Osteocyte (in vitro differentiated cells): Measurements from ENCODE around the gene PRAMEF8. TPM values are rescaled to one million over a fixed set of nuclear protein-coding genes. Genes with fewer than 3 reads are reported as not detected.
"Not testable (repeated sequence)": the region's sequence is repeated elsewhere in the genome, so short reads cannot be mapped to it uniquely, and the experiment has no call there.

ENCODE experiments used
- DNase-seq: peaks from one replicate; pipeline ENCODE4 v3.0.0; 2021; ENCODE audit warnings: mixed read lengths; ENCODE audit not compliant: unreplicated experiment; ENCODE audit errors: extremely low spot score
- H3K27ac Mint-ChIP-seq: one replicate; pipeline ENCODE4 v1.8.0; 2021; ENCODE audit warnings: mild to moderate bottlenecking, mixed read lengths; ENCODE audit not compliant: unreplicated experiment
- H3K27me3 Mint-ChIP-seq: one replicate; pipeline ENCODE4 v1.8.0; 2021; ENCODE audit warnings: mixed read lengths; ENCODE audit not compliant: unreplicated experiment
- H3K36me3 Mint-ChIP-seq: one replicate; pipeline ENCODE4 v1.8.0; 2021; ENCODE audit warnings: mixed read lengths; ENCODE audit not compliant: unreplicated experiment
- H3K4me1 Mint-ChIP-seq: one replicate; pipeline ENCODE4 v1.8.0; 2021; ENCODE audit warnings: mixed read lengths; ENCODE audit not compliant: unreplicated experiment
- H3K4me3 Mint-ChIP-seq: one replicate; pipeline ENCODE4 v1.8.0; 2021; ENCODE audit warnings: mild to moderate bottlenecking, moderate library complexity, mixed read lengths; ENCODE audit not compliant: unreplicated experiment
- H3K9me3 Mint-ChIP-seq: one replicate; pipeline ENCODE4 v1.8.0; 2021; ENCODE audit warnings: mixed read lengths; ENCODE audit not compliant: unreplicated experiment
- total RNA-seq: library from RNA; stranded (reverse); gene quantifications from 2 replicates; pipeline ENCODE4 v1.2.1, GENCODE V29; 2021

The PRAMEF8 gene
- total RNA-seq, 1 donor from 2014 or later, result not detected

DNA sequence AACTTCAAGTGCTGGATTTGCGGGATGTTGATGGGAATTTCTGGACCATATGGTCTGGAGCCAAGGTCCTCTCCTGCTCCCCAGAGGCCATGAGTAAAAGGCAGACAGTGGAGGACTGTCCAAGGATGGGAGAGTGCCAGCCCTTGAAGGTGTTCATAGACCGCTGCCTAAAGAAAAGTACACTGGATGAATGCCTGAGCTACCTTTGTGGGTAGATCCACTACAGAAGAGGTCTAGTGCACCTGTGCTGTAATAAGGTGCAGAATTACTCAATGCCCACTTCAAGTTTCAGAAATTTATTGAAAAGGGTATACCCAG, 38.4 kb downstream of the PRAMEF8 start:
- not testable (repeated sequence) for H3K4me3 Mint-ChIP-seq, H3K27ac Mint-ChIP-seq, DNase-seq, H3K4me1 Mint-ChIP-seq, H3K36me3 Mint-ChIP-seq, H3K27me3 Mint-ChIP-seq
- peaks cover 22% of the 10 kb centered on the region for H3K9me3 Mint-ChIP-seq

DNA sequence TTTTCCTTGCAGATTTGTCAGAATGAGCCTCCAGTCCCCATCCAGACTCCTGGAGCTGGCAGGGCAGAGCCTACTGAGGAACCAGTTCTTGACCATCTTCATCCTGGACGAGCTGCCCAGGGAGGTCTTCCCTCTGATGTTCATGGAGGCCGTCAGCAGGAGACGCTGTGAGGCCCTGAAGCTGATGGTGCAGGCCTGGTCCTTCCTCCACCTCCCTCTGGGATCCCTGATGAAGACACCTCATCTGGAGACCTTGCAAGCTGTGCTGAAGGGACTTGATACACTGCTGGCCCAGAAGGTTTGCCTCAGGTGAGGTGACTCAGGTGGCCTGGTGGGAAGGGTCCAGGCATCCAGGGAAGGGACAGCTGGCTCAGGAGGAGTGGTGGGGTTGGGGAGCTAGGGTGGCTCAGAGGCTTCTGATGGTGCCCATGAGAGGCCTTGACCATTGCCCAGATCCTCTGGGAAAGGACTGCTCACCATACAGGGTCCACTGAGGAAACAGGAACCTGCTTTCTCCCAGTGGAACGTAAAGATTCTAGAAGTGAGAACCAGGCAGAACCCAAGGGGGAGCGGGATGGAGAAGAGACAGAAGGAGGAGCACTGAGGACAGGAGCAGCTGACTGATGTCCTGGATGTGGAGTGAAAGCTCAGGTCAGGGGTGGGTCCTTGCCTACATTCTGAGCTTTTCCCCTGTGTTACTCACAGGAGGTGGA, 38.9 kb downstream of the PRAMEF8 start:
- not testable (repeated sequence) for H3K4me1 Mint-ChIP-seq, H3K27ac Mint-ChIP-seq, H3K27me3 Mint-ChIP-seq, H3K4me3 Mint-ChIP-seq, H3K36me3 Mint-ChIP-seq
- DNase-seq, result peak; percentile 83
- H3K9me3 Mint-ChIP-seq, result peaks cover 25% of the 10 kb centered on the region

DNA sequence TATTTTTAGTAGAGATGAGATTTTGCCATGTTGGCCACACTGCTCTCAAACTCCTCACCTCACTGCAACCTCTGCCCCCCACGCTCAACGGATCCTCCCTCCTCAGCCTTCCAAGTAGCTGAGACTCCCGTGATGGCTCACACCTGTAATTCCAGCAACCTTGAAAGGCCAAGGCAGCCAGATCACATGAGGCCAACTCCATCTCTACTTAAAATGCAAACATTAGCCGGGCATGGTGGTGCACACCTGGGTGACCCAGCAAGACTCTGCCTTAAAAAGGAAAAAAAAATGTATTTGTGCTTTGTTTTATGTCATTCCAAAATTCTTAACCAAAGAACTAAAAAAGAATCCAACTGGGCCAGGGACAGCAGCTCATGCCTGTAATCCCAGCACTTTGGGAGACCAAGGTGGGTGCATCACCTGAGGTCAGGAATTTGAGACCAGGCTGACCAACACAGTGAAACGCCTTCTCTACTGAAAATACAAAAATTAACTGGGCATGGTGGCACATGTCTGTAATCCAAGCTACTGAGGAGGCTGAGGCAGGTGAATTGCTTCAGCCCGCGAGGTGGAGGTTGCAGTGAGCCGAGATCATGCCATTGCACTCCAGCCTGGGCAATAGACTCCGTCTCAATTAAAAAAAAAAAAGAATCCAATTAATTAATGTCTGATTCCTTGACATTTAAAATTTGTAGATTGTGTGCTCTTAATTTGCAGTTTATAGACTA, 41.2 kb downstream of the PRAMEF8 start:
- DNase-seq, result peak; percentile 76
- not testable (repeated sequence) for H3K4me3 Mint-ChIP-seq, H3K27ac Mint-ChIP-seq, H3K27me3 Mint-ChIP-seq, H3K36me3 Mint-ChIP-seq, H3K4me1 Mint-ChIP-seq
- H3K9me3 Mint-ChIP-seq, result peaks cover 31% of the 10 kb centered on the region

DNA sequence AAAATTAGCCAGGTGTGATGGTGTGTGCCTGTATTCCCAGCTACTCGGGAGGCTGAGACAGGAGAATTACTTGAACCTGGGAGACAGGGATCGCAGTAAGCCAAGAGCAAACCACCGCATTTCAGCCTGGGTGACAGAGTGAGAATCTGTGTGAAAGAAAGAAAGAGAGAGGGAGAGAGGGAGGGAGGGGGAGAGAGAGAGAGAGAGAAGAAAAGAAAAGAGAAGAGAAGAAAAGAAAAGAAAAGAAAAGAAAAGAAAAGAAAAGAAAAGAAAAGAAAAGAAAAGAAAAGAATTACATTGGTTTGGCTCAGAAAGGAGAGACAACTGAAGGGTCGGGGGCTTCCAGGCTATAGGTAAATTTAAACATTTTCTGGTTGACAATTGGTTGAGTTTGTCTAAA, 45.3 kb downstream of the PRAMEF8 start:
- DNase-seq, H3K27ac Mint-ChIP-seq, H3K4me1 Mint-ChIP-seq, H3K36me3 Mint-ChIP-seq, H3K27me3 Mint-ChIP-seq, H3K4me3 Mint-ChIP-seq: not testable (repeated sequence)
- H3K9me3 Mint-ChIP-seq, result peaks cover 21% of the 10 kb centered on the region

DNA sequence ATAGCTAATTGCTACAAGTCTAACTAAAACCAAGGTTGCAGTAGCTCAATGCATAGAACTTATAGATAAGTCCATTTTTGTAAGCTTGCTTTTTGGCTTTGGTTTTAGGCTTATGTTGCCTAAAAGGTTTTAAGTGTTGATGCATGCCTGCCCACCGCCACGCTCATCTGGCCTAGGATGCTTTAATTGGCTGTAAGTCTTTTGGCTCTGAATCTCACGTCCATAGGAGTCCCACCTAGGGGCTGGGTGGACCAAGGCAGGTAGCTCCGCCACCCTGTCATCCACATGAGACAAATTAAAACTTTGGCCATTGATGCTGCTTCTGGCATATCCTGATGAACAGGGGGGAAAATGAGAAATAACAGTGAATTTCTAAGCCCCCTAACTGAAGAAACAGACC, 47.4 kb downstream of the PRAMEF8 start:
- not testable (repeated sequence) for H3K36me3 Mint-ChIP-seq, H3K27me3 Mint-ChIP-seq, H3K27ac Mint-ChIP-seq, H3K4me3 Mint-ChIP-seq, H3K4me1 Mint-ChIP-seq
- DNase-seq, result peak; percentile 44
- peaks cover 26% of the 10 kb centered on the region for H3K9me3 Mint-ChIP-seq

DNA sequence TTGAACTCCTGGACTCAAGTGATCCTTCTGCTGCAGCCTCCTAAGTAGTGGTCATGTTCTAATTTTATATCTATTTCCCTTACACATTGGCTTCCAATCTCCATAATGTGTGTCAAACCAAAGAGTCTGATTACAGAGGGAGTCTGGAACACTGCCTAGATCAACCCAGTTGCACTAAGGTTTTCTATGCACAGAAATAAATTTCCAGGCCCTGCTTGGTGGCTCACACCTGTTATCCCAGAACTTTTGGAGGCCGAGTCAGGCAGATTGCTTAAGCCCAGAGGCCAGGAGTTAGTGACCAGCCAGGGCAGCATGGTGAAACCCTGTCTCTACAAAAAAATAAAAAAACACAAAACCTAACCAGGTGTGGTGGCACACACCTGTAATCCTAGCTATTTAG, 50.9 kb downstream of the PRAMEF8 start:
- not testable (repeated sequence) for H3K36me3 Mint-ChIP-seq
- peaks cover 25% of the 10 kb centered on the region for H3K9me3 Mint-ChIP-seq

DNA sequence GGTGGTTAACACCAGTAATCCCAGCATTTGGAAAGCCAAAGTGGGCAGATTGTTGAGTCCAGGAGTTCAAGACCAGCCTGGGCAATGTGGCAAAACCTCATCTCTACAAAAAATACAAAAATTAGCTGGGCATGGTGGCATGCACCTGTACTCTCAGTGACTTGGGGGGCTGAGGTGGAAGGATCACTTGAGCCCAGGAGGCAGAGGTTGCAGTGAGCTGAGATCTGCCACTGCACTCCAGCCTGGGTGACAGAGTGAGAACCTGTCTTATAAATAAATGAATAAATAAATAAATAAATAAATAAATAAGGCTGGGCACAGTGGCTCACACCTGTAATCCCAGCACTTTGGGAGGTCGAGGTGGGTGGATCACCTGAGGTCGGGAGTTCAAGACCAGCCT, 52.9 kb downstream of the PRAMEF8 start:
- H3K4me1 Mint-ChIP-seq, H3K27ac Mint-ChIP-seq: not testable (repeated sequence)
- H3K9me3 Mint-ChIP-seq, result peaks cover 32% of the 10 kb centered on the region

More for the DNA sequence above, 50.9 kb downstream of the PRAMEF8 start:
- peak; percentile 76 for DNase-seq
- not testable (repeated sequence) for H3K4me3 Mint-ChIP-seq, H3K27ac Mint-ChIP-seq, H3K27me3 Mint-ChIP-seq, H3K4me1 Mint-ChIP-seq

More for the DNA sequence above, 52.9 kb downstream of the PRAMEF8 start:
- DNase-seq, result peak; percentile 42
- H3K36me3 Mint-ChIP-seq, H3K4me3 Mint-ChIP-seq, H3K27me3 Mint-ChIP-seq: not testable (repeated sequence)

Other genes starting within 250 kb of the PRAMEF8 start
- gene PRAMEF27, start 228.6 kb downstream of the PRAMEF8 start, total RNA-seq, result not detected in 2 replicates
- gene HNRNPCL3, start 224.4 kb downstream of the PRAMEF8 start, total RNA-seq, result not detected in 2 replicates
- gene PRAMEF25, start 214.4 kb downstream of the PRAMEF8 start, total RNA-seq, result not detected in 2 replicates
- gene HNRNPCL2, start 168.3 kb downstream of the PRAMEF8 start, total RNA-seq, result not detected in 2 replicates
- gene PRAMEF26, start 129.1 kb downstream of the PRAMEF8 start, total RNA-seq, result not detected in 2 replicates
- not detected in 2 replicates for gene HNRNPCL4, start 119.5 kb downstream of the PRAMEF8 start, total RNA-seq
- gene PRAMEF9, start 113.3 kb downstream of the PRAMEF8 start, total RNA-seq, result not detected in 2 replicates
- gene PRAMEF13, start 83.7 kb downstream of the PRAMEF8 start, total RNA-seq, result not detected in 2 replicates
- gene PRAMEF18, start 59.0 kb downstream of the PRAMEF8 start, total RNA-seq, result not detected in 2 replicates
- not detected in 2 replicates for gene PRAMEF5, start 30.9 kb downstream of the PRAMEF8 start, total RNA-seq
- gene PRAMEF33, start 18.4 kb upstream of the PRAMEF8 start, total RNA-seq, result not detected in 2 replicates
- gene PRAMEF15, start 30.4 kb upstream of the PRAMEF8 start, total RNA-seq, result not detected in 2 replicates
- gene PRAMEF14, start 62.0 kb upstream of the PRAMEF8 start, total RNA-seq, result not detected in 2 replicates
- not detected in 2 replicates for gene PRAMEF19, start 86.8 kb upstream of the PRAMEF8 start, total RNA-seq
- gene PRAMEF17, start 104.5 kb upstream of the PRAMEF8 start, total RNA-seq, result not detected in 2 replicates
- gene PRAMEF20, start 125.3 kb upstream of the PRAMEF8 start, total RNA-seq, result not detected in 2 replicates
- gene LRRC38, start 228.9 kb upstream of the PRAMEF8 start, total RNA-seq, result not detected in 2 replicates